GM10266 (cell line): ENCODE data around the gene MSN.

Source experiments
- DNase-seq: peaks from one replicate; pipeline ENCODE4 v3.0.0; 2012; ENCODE audit errors: extremely low spot score
- CTCF ChIP-seq: IDR thresholded peaks from 2 replicates; pipeline ENCODE4 v1.5.1; 2012; ENCODE audit warnings: mild to moderate bottlenecking, low read depth; ENCODE audit not compliant: control insufficient read depth, insufficient read depth; ENCODE audit errors: missing control alignments

Gene MSN

GRCh38 chrX:65745427-65745826, 78.0 kb downstream of the MSN start:
- no peak for TF ChIP-seq CTCF
- no peak for DNase-seq

GRCh38 chrX:65745992-65746391, 78.5 kb downstream of the MSN start:
- TF ChIP-seq CTCF: no peak
- DNase-seq: no peak

GRCh38 chrX:65750674-65751469, 83.4 kb downstream of the MSN start:
- no peak for DNase-seq
- no peak for TF ChIP-seq CTCF

- TF ChIP-seq CTCF: no peak
- DNase-seq: no peak
These were observed 84.1 kb downstream of the MSN start for GRCh38 chrX:65751519-65751918.

- no peak for DNase-seq
- TF ChIP-seq CTCF: no peak
These were observed 84.8 kb downstream of the MSN start for GRCh38 chrX:65752294-65752693.

GRCh38 chrX:65755786-65756185, 88.3 kb downstream of the MSN start:
- no peak for DNase-seq

More at GRCh38 chrX:65755786-65756185, 88.3 kb downstream of the MSN start:
- TF ChIP-seq CTCF: no peak
